Measurements from ENCODE around the gene SCNN1A.

DNA sequence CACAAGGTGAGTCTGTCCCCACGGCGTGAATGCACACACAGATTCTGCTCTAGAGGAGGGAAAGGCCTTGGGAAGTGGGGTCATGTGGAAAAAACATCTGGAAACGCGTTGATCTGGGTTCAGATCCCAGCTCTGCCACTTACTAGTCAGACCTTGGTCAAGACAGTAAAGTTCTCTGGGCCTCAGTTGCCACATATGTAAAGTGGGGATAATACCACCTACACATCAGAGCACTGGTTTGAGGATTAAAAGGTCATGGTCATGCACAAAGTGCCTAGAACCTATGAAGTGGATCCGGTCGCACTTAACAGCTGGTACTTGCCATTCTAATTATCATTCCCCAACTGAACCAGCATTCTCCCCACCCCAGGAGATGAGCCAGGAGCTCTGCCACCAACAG lies 60.2 kb downstream of the SCNN1A start:
- TF ChIP-seq, protein P1, sequence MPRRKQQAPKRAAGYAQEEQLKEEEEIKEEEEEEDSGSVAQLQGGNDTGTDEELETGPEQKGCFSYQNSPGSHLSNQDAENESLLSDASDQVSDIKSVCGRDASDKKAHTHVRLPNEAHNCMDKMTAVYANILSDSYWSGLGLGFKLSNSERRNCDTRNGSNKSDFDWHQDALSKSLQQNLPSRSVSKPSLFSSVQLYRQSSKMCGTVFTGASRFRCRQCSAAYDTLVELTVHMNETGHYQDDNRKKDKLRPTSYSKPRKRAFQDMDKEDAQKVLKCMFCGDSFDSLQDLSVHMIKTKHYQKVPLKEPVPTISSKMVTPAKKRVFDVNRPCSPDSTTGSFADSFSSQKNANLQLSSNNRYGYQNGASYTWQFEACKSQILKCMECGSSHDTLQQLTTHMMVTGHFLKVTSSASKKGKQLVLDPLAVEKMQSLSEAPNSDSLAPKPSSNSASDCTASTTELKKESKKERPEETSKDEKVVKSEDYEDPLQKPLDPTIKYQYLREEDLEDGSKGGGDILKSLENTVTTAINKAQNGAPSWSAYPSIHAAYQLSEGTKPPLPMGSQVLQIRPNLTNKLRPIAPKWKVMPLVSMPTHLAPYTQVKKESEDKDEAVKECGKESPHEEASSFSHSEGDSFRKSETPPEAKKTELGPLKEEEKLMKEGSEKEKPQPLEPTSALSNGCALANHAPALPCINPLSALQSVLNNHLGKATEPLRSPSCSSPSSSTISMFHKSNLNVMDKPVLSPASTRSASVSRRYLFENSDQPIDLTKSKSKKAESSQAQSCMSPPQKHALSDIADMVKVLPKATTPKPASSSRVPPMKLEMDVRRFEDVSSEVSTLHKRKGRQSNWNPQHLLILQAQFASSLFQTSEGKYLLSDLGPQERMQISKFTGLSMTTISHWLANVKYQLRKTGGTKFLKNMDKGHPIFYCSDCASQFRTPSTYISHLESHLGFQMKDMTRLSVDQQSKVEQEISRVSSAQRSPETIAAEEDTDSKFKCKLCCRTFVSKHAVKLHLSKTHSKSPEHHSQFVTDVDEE (CRISPR knock-in tag; IDR thresholded peaks at IDR 0.05), result no peak
- TF ChIP-seq ZC3H10 (CRISPR knock-in tag; IDR thresholded peaks at IDR 0.05) (no peak), SNAI2 (CRISPR knock-in tag; IDR thresholded peaks at IDR 0.05) (no peak), ZNF8 (CRISPR knock-in tag; IDR thresholded peaks at IDR 0.05) (no peak), ZNF70 (CRISPR knock-in tag; IDR thresholded peaks at IDR 0.05) (no peak), ISL1 (CRISPR knock-in tag; IDR thresholded peaks at IDR 0.05) (no peak), TOX (CRISPR knock-in tag; IDR thresholded peaks at IDR 0.05; ENCODE audit: borderline replicate concordance) (no peak)
- TF ChIP-seq, protein P2, sequence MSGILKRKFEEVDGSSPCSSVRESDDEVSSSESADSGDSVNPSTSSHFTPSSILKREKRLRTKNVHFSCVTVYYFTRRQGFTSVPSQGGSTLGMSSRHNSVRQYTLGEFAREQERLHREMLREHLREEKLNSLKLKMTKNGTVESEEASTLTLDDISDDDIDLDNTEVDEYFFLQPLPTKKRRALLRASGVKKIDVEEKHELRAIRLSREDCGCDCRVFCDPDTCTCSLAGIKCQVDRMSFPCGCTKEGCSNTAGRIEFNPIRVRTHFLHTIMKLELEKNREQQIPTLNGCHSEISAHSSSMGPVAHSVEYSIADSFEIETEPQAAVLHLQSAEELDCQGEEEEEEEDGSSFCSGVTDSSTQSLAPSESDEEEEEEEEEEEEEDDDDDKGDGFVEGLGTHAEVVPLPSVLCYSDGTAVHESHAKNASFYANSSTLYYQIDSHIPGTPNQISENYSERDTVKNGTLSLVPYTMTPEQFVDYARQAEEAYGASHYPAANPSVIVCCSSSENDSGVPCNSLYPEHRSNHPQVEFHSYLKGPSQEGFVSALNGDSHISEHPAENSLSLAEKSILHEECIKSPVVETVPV (CRISPR knock-in tag; IDR thresholded peaks at IDR 0.05), result no peak
